GM12878 (cell line): ENCODE measurements around the gene HNRNPR.

Experiments used
- BHLHE40 ChIP-seq, 2 experiments: fragments of 450-650 bp in 1 of 2; IDR thresholded peaks; 2 replicates each; pipeline ENCODE4 v1.6.1; 2011 to 2017; ENCODE audit warnings: low read depth in 2 of 2, borderline replicate concordance in 1 of 2, improper control_type of control experiment in 1 of 2, low read length in 1 of 2, mild to moderate bottlenecking in 1 of 2
- CTCF ChIP-seq, 3 experiments: IDR thresholded peaks in 2 of 3; conservative IDR thresholded peaks in 1 of 3; 2 replicates each; pipeline ENCODE4 v1.5.1; 2011; ENCODE audit warnings: low read depth in 3 of 3, low read length in 3 of 3, mild to moderate bottlenecking in 3 of 3, control low read depth in 2 of 3, moderate library complexity in 2 of 3, inconsistent platforms in 1 of 3, mixed read lengths in 1 of 3; ENCODE audit not compliant: control insufficient read depth in 2 of 3, insufficient read depth in 1 of 3; ENCODE audit errors: extremely low read depth in 1 of 3
- EED ChIP-seq: sonication (generic); IDR thresholded peaks from 2 replicates; pipeline ENCODE4 v1.6.1; 2016; ENCODE audit warnings: antibody characterized with exemption, low read depth
- POLR2A ChIP-seq: IDR thresholded peaks from 2 replicates; pipeline ENCODE4 v1.6.1; 2011; ENCODE audit warnings: low read depth, mild to moderate bottlenecking, low read length
- PRDM15 ChIP-seq: fragments of 450-650 bp; formaldehyde crosslinking; IDR thresholded peaks from 2 replicates; pipeline ENCODE4 v1.4.0; 2020; ENCODE audit warnings: mild to moderate bottlenecking, moderate library complexity
- SP1 ChIP-seq: IDR thresholded peaks from one replicate; pipeline ENCODE4 v1.6.1; 2011; ENCODE audit warnings: low read depth, low read length

- TF ChIP-seq SP1 (no peak), POLR2A (no peak), PRDM15 (no peak), CTCF (IDR thresholded peaks at IDR 0.05 in 2 of 3, conservative IDR thresholded peaks at IDR 0.05 in 1 of 3; ENCODE audit: control insufficient read depth in 2 of 3, extremely low read depth in 1 of 3, insufficient read depth in 1 of 3, low read depth in 3 of 3, low read length in 3 of 3) (no peak), EED (no peak), BHLHE40 (IDR thresholded peaks at IDR 0.05; ENCODE audit: borderline replicate concordance in 1 of 2, low read depth in 2 of 2, low read length in 1 of 2) (no peak)
Measured at GRCh38 chr1:23304140-23304620, 39.9 kb downstream of the HNRNPR start.
